ENCODE results near the gene MMP26. TPM values are rescaled to one million over a fixed set of nuclear protein-coding genes. Genes with fewer than 3 reads are reported as not detected.
"Not testable (repeated sequence)": the region's sequence is repeated elsewhere in the genome, so short reads cannot be mapped to it uniquely, and the experiment has no call there.

Gene MMP26
- total and polyA plus RNA-seq, 10 of the 15 experiments (the other 5 are each of a cell fraction or from before 2014, with no cell fraction given) = not detected

- TF ChIP-seq ETV6 (conservative IDR thresholded peaks at IDR 0.05 in 1 of 2, IDR thresholded peaks at IDR 0.05 in 1 of 2; ENCODE audit: borderline replicate concordance in 1 of 2, low read depth in 1 of 2) (no peak), SIX5 (IDR thresholded peaks at IDR 0.05; ENCODE audit: low read depth, low read length, severe bottlenecking) (no peak), SREBF1 (IDR thresholded peaks at IDR 0.05; ENCODE audit: low read length) (no peak), YBX1 (IDR thresholded peaks at IDR 0.05) (no peak), KAT2A (conservative IDR thresholded peaks at IDR 0.05; ENCODE audit: control insufficient read depth, low read depth, low read length) (no peak), MTA2 (IDR thresholded peaks at IDR 0.05; ENCODE audit: low read depth) (no peak), IRF4 (IDR thresholded peaks at IDR 0.05; ENCODE audit: low read depth, low read length) (no peak), SUZ12 (IDR thresholded peaks at IDR 0.05; ENCODE audit: unreplicated experiment) (no peak)
Observed at GRCh38 chr11:4713241-4713640, 8.7 kb downstream of the MMP26 start (continued).

- Histone ChIP-seq H3K9me3 (replicated peaks; ENCODE audit: control insufficient read depth, insufficient read depth, low read length) (no peaks in the 10 kb centered on the region), H4K20me1 (ENCODE audit: control insufficient read depth, insufficient read depth) (no peaks in the 10 kb centered on the region), H3K36me3 (ENCODE audit: control insufficient read depth in 2 of 2, insufficient read depth in 2 of 2, low read length in 1 of 2) (no peaks in the 10 kb centered on the region), H3K27me3 (replicated peaks in 1 of 2; ENCODE audit: control insufficient read depth in 2 of 2, insufficient read depth in 2 of 2, low read length in 1 of 2) (no peaks in the 10 kb centered on the region), H2AFZ (ENCODE audit: control insufficient read depth, low read depth, low read length) (no peak overlapping the region), H3K79me2 (ENCODE audit: control insufficient read depth, insufficient read depth, low read length) (no peaks in the 10 kb centered on the region), H3K9ac (ENCODE audit: control insufficient read depth, insufficient read depth, low read length) (no peak overlapping the region), H3K4me1 (ENCODE audit: control insufficient read depth, insufficient read depth, low read length) (no peaks in the 10 kb centered on the region), H3K4me2 (ENCODE audit: control insufficient read depth, insufficient read depth) (no peak overlapping the region), H3K4me3 (no peak overlapping the region), H3K27ac (ENCODE audit: control insufficient read depth, insufficient read depth) (no peak overlapping the region)
- FAIRE-seq (no peak), ATAC-seq (no peak), DNase-seq (ENCODE audit: low read depth, low spot score) (no peak)
- in situ Hi-C loops (cut with MboI) = no loop called here
- SMC1A ChIA-PET (ENCODE audit: uncharacterized antibody, unreplicated experiment) = interaction anchor here (1.2 kb wide), 1 partner anchor 24 kb away, joined by 3 read pairs; no protein-coding TSS in a partner anchor
- RAD21 ChIA-PET (ENCODE audit: unreplicated experiment) = no interaction called here
- WGBS (ENCODE audit: insufficient coverage, insufficient replicate concordance, low lambda C conversion rate, missing lambda C conversion rate) = 37% methylated on average over 5 of the region's 5 CpGs
- POLR2A ChIA-PET = no interaction called here
- intact Hi-C loops (cut with micrococcal nuclease; ENCODE audit: unreplicated experiment) = no loop called here
- BruUV-seq (replicated peaks) = no TSS peak
- CTCF ChIA-PET = no interaction called here
- TF ChIP-seq RAD51 (IDR thresholded peaks at IDR 0.05) (peak; percentile 18; the same call in 1 of the 2 replicates), IKZF2 (IDR thresholded peaks at IDR 0.05) (no peak)
Observed at GRCh38 chr11:4714300-4714699, 9.7 kb downstream of the MMP26 start.

GRCh38 chr11:4722616-4723534 lies 18.3 kb downstream of the MMP26 start:
- H3K4me2 ChIP-seq (ENCODE audit: control insufficient read depth, insufficient read depth); H3K36me3 ChIP-seq (ENCODE audit: control insufficient read depth in 2 of 2, insufficient read depth in 2 of 2, low read length in 1 of 2); SMC1A ChIA-PET (ENCODE audit: uncharacterized antibody, unreplicated experiment); H4K20me1 ChIP-seq (ENCODE audit: control insufficient read depth, insufficient read depth); H2AFZ ChIP-seq (ENCODE audit: control insufficient read depth, low read depth, low read length); H3K4me3 ChIP-seq; H3K9me3 ChIP-seq (replicated peaks; ENCODE audit: control insufficient read depth, insufficient read depth, low read length); BruUV-seq (replicated peaks); FAIRE-seq; in situ Hi-C loops (cut with MboI); intact Hi-C loops (cut with micrococcal nuclease; ENCODE audit: unreplicated experiment); ATAC-seq; H3K4me1 ChIP-seq (ENCODE audit: control insufficient read depth, insufficient read depth, low read length); H3K9ac ChIP-seq (ENCODE audit: control insufficient read depth, insufficient read depth, low read length); POLR2A ChIA-PET; H3K27ac ChIP-seq (ENCODE audit: control insufficient read depth, insufficient read depth); H3K27me3 ChIP-seq (replicated peaks in 1 of 2; ENCODE audit: control insufficient read depth in 2 of 2, insufficient read depth in 2 of 2, low read length in 1 of 2); H3K79me2 ChIP-seq (ENCODE audit: control insufficient read depth, insufficient read depth, low read length); DNase-seq (ENCODE audit: low read depth, low spot score): not testable (repeated sequence)
- CTCF ChIA-PET = interaction anchor here (0.6 to 0.9 kb wide), 3 partner anchors 40 to 677 kb away, joined by 3 to 5 read pairs (median 3); no protein-coding TSS in a partner anchor
- RAD21 ChIA-PET (ENCODE audit: unreplicated experiment) = interaction anchor here (0.6 kb wide), 1 partner anchor 145 kb away, joined by 3 read pairs; no protein-coding TSS in a partner anchor
- WGBS (ENCODE audit: insufficient coverage, insufficient replicate concordance, low lambda C conversion rate, missing lambda C conversion rate) = 63% methylated on average over 33 of the region's 33 CpGs
